Neural cell (in vitro differentiated cells): ENCODE data around the gene RPL19.

Source experiments
- EP300 ChIP-seq: fragments of 450-650 bp; conservative IDR thresholded peaks from 2 replicates; pipeline ENCODE4 v1.6.1; 2014; ENCODE audit warnings: antibody characterized with exemption, mild to moderate bottlenecking, moderate library complexity; ENCODE audit not compliant: poor library complexity, severe bottlenecking
- EZH2 ChIP-seq: fragments of 200-600, 300-800 bp; shearing (Covaris generic), sonication (generic); IDR thresholded peaks from 2 replicates; pipeline ENCODE4 v1.6.1; 2014; ENCODE audit warnings: antibody characterized with exemption, low read length, borderline replicate concordance, mild to moderate bottlenecking; ENCODE audit not compliant: insufficient read depth, poor library complexity, severe bottlenecking
- MXI1 ChIP-seq: fragments of 450-650 bp; conservative IDR thresholded peaks from 2 replicates; pipeline ENCODE4 v1.6.1; 2014; ENCODE audit warnings: antibody characterized with exemption, mild to moderate bottlenecking; ENCODE audit not compliant: poor library complexity, severe bottlenecking
- POLR2AphosphoS5 ChIP-seq: IDR thresholded peaks from 2 replicates; pipeline ENCODE4 v1.6.1; 2012
- TF ChIP-seq, protein P1 (sequence below): fragments of 450-650 bp; IDR thresholded peaks from 2 replicates; pipeline ENCODE4 v1.5.1; 2014; ENCODE audit warnings: antibody characterized with exemption, mild to moderate bottlenecking, moderate library complexity; ENCODE audit not compliant: poor library complexity, severe bottlenecking
- TF ChIP-seq, protein P2 (sequence below): IDR thresholded peaks from 2 replicates; pipeline ENCODE4 v1.6.1; 2012; ENCODE audit warnings: borderline replicate concordance

DNA sequence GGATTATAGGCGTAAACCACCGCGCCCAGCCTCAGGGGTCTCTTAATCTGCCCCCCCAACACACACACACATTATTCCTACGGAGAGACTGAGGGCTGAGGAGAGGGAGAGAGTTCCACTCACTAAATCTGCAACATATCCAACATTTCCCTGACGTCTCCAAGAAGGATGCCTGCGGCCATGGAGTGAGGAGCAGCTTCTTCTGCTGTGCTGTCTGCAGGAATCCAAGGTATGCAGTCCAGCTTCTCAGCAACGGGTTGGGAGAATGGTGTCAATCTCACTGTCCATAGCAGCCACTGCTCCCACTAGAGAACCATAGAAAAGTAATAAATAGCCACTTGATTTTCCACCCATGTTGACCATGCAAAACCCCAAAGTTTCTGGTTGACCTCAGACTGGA is 43.6 kb upstream of the RPL19 start:
- TF ChIP-seq, protein P1, sequence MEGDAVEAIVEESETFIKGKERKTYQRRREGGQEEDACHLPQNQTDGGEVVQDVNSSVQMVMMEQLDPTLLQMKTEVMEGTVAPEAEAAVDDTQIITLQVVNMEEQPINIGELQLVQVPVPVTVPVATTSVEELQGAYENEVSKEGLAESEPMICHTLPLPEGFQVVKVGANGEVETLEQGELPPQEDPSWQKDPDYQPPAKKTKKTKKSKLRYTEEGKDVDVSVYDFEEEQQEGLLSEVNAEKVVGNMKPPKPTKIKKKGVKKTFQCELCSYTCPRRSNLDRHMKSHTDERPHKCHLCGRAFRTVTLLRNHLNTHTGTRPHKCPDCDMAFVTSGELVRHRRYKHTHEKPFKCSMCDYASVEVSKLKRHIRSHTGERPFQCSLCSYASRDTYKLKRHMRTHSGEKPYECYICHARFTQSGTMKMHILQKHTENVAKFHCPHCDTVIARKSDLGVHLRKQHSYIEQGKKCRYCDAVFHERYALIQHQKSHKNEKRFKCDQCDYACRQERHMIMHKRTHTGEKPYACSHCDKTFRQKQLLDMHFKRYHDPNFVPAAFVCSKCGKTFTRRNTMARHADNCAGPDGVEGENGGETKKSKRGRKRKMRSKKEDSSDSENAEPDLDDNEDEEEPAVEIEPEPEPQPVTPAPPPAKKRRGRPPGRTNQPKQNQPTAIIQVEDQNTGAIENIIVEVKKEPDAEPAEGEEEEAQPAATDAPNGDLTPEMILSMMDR, result no peak
- TF ChIP-seq MXI1, result no peak
- TF ChIP-seq POLR2AphosphoS5, result no peak
- TF ChIP-seq EP300, result no peak
- TF ChIP-seq EZH2, result no peak
- TF ChIP-seq, protein P2, sequence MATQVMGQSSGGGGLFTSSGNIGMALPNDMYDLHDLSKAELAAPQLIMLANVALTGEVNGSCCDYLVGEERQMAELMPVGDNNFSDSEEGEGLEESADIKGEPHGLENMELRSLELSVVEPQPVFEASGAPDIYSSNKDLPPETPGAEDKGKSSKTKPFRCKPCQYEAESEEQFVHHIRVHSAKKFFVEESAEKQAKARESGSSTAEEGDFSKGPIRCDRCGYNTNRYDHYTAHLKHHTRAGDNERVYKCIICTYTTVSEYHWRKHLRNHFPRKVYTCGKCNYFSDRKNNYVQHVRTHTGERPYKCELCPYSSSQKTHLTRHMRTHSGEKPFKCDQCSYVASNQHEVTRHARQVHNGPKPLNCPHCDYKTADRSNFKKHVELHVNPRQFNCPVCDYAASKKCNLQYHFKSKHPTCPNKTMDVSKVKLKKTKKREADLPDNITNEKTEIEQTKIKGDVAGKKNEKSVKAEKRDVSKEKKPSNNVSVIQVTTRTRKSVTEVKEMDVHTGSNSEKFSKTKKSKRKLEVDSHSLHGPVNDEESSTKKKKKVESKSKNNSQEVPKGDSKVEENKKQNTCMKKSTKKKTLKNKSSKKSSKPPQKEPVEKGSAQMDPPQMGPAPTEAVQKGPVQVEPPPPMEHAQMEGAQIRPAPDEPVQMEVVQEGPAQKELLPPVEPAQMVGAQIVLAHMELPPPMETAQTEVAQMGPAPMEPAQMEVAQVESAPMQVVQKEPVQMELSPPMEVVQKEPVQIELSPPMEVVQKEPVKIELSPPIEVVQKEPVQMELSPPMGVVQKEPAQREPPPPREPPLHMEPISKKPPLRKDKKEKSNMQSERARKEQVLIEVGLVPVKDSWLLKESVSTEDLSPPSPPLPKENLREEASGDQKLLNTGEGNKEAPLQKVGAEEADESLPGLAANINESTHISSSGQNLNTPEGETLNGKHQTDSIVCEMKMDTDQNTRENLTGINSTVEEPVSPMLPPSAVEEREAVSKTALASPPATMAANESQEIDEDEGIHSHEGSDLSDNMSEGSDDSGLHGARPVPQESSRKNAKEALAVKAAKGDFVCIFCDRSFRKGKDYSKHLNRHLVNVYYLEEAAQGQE, result no peak
